ENCODE measurements around the gene MIPOL1. TPM values are rescaled to one million over a fixed set of nuclear protein-coding genes. Genes with fewer than 3 reads are reported as not detected.

Gene MIPOL1
- total and polyA plus RNA-seq, 2 experiments from 2014 or later, result 5.7 to 5.9 TPM

- Histone ChIP-seq H3K9ac (no peak overlapping the region), H3K79me2 (ENCODE audit: insufficient read depth) (no peaks in the 10 kb centered on the region), H4K20me1 (ENCODE audit: insufficient read depth) (no peaks in the 10 kb centered on the region), H3K4me3 (no peak overlapping the region), H3K9me3 (ENCODE audit: low read depth) (no peaks in the 10 kb centered on the region), H3K4me2 (ENCODE audit: unreplicated experiment) (no peak overlapping the region), H3K27me3 (replicated peaks; ENCODE audit: insufficient read depth) (no peaks in the 10 kb centered on the region), H3K36me3 (ENCODE audit: low read depth) (no peaks in the 10 kb centered on the region), H3K4me1 (ENCODE audit: insufficient read depth) (no peaks in the 10 kb centered on the region), H3K9me2 (ENCODE audit: insufficient read depth) (no peaks in the 10 kb centered on the region), H3F3A (ENCODE audit: insufficient read depth) (no peaks in the 10 kb centered on the region), H2AFZ (no peak overlapping the region), H3K27ac (no peak overlapping the region)
- in situ Hi-C loops (cut with MboI), result no loop called here
- WGBS, 2 experiments (ENCODE audit: low coverage in 1 of 2, low lambda C conversion rate in 2 of 2, missing lambda C conversion rate in 2 of 2), result 94 to 96% methylated on average over 9 of the region's 9 CpGs
- TF ChIP-seq EZH2 (IDR thresholded peaks at IDR 0.05; ENCODE audit: insufficient read depth, poor library complexity, severe bottlenecking), result no peak
- no peak for DNase-seq
These were observed 165.9 kb downstream of the MIPOL1 start for GRCh38 chr14:37363661-37364060.

- Histone ChIP-seq H2AFZ (no peak overlapping the region), H3K4me1 (ENCODE audit: insufficient read depth) (no peaks in the 10 kb centered on the region), H3K9ac (no peak overlapping the region), H3K36me3 (ENCODE audit: low read depth) (no peaks in the 10 kb centered on the region), H3K79me2 (ENCODE audit: insufficient read depth) (no peaks in the 10 kb centered on the region), H4K20me1 (ENCODE audit: insufficient read depth) (no peaks in the 10 kb centered on the region), H3K9me3 (ENCODE audit: low read depth) (no peaks in the 10 kb centered on the region), H3K4me3 (no peak overlapping the region), H3K27me3 (replicated peaks; ENCODE audit: insufficient read depth) (no peaks in the 10 kb centered on the region), H3K9me2 (ENCODE audit: insufficient read depth) (no peaks in the 10 kb centered on the region), H3F3A (ENCODE audit: insufficient read depth) (no peaks in the 10 kb centered on the region), H3K4me2 (ENCODE audit: unreplicated experiment) (no peak overlapping the region), H3K27ac (no peak overlapping the region)
- DNase-seq, result no peak
- 51 to 54% methylated on average over 5 of the region's 5 CpGs for WGBS, 2 experiments (ENCODE audit: low coverage in 1 of 2, low lambda C conversion rate in 2 of 2, missing lambda C conversion rate in 2 of 2)
- in situ Hi-C loops (cut with MboI), result no loop called here
- TF ChIP-seq EZH2 (IDR thresholded peaks at IDR 0.05; ENCODE audit: insufficient read depth, poor library complexity, severe bottlenecking) (no peak), EZH2phosphoT487 (IDR thresholded peaks at IDR 0.05; ENCODE audit: insufficient read depth, low read depth) (no peak)
These were observed 171.7 kb downstream of the MIPOL1 start for GRCh38 chr14:37369425-37369824.

GRCh38 chr14:37375566-37375965, 177.8 kb downstream of the MIPOL1 start:
- Histone ChIP-seq H3K9me2 (ENCODE audit: insufficient read depth) (no peaks in the 10 kb centered on the region), H4K20me1 (ENCODE audit: insufficient read depth) (no peaks in the 10 kb centered on the region), H3K79me2 (ENCODE audit: insufficient read depth) (no peaks in the 10 kb centered on the region), H2AFZ (no peak overlapping the region), H3F3A (ENCODE audit: insufficient read depth) (no peaks in the 10 kb centered on the region), H3K9me3 (ENCODE audit: low read depth) (no peaks in the 10 kb centered on the region), H3K27me3 (replicated peaks; ENCODE audit: insufficient read depth) (no peaks in the 10 kb centered on the region), H3K4me2 (ENCODE audit: unreplicated experiment) (no peak overlapping the region), H3K27ac (no peak overlapping the region), H3K36me3 (ENCODE audit: low read depth) (no peaks in the 10 kb centered on the region), H3K4me1 (ENCODE audit: insufficient read depth) (no peaks in the 10 kb centered on the region), H3K4me3 (no peak overlapping the region), H3K9ac (no peak overlapping the region)
- in situ Hi-C loops (cut with MboI), result no loop called here
- TF ChIP-seq EZH2 (IDR thresholded peaks at IDR 0.05; ENCODE audit: insufficient read depth, poor library complexity, severe bottlenecking) (no peak), EZH2phosphoT487 (IDR thresholded peaks at IDR 0.05; ENCODE audit: insufficient read depth, low read depth) (no peak)
- no peak for DNase-seq

- no peaks in the 10 kb centered on the region for H3K27me3 ChIP-seq (replicated peaks; ENCODE audit: insufficient read depth)
- H3K4me3 ChIP-seq, result no peak overlapping the region
- H3K4me1 ChIP-seq (ENCODE audit: insufficient read depth), result no peaks in the 10 kb centered on the region
- H3K9me3 ChIP-seq (ENCODE audit: low read depth), result no peaks in the 10 kb centered on the region
- no peak overlapping the region for H3K4me2 ChIP-seq (ENCODE audit: unreplicated experiment)
- in situ Hi-C loops (cut with MboI), result no loop called here
- no peaks in the 10 kb centered on the region for H3K9me2 ChIP-seq (ENCODE audit: insufficient read depth)
- H2AFZ ChIP-seq, result no peak overlapping the region
- WGBS, 2 experiments (ENCODE audit: low coverage in 1 of 2, low lambda C conversion rate in 2 of 2, missing lambda C conversion rate in 2 of 2), result 80 to 98% methylated on average over 3 of the region's 3 CpGs
- H4K20me1 ChIP-seq (ENCODE audit: insufficient read depth), result no peaks in the 10 kb centered on the region
- no peaks in the 10 kb centered on the region for H3K79me2 ChIP-seq (ENCODE audit: insufficient read depth)
- DNase-seq, result no peak
- no peak overlapping the region for H3K9ac ChIP-seq
- H3K36me3 ChIP-seq (ENCODE audit: low read depth), result no peaks in the 10 kb centered on the region
- H3K27ac ChIP-seq, result no peak overlapping the region
- no peaks in the 10 kb centered on the region for H3F3A ChIP-seq (ENCODE audit: insufficient read depth)
- TF ChIP-seq EZH2phosphoT487 (IDR thresholded peaks at IDR 0.05; ENCODE audit: insufficient read depth, low read depth), result no peak
- TF ChIP-seq EZH2 (IDR thresholded peaks at IDR 0.05; ENCODE audit: insufficient read depth, poor library complexity, severe bottlenecking), result no peak
These were observed 179.3 kb downstream of the MIPOL1 start for GRCh38 chr14:37376944-37377609.
